HG03378 (cell line): Measurements from ENCODE around the gene PKMYT1.

Experiments used
- ATAC-seq: cut with Tn5 transposase; IDR thresholded peaks from one replicate; pipeline ENCODE4 v1.9.1; 2021; ENCODE audit warnings: mild to moderate bottlenecking, moderate library complexity; ENCODE audit not compliant: unreplicated experiment

Gene PKMYT1

DNA sequence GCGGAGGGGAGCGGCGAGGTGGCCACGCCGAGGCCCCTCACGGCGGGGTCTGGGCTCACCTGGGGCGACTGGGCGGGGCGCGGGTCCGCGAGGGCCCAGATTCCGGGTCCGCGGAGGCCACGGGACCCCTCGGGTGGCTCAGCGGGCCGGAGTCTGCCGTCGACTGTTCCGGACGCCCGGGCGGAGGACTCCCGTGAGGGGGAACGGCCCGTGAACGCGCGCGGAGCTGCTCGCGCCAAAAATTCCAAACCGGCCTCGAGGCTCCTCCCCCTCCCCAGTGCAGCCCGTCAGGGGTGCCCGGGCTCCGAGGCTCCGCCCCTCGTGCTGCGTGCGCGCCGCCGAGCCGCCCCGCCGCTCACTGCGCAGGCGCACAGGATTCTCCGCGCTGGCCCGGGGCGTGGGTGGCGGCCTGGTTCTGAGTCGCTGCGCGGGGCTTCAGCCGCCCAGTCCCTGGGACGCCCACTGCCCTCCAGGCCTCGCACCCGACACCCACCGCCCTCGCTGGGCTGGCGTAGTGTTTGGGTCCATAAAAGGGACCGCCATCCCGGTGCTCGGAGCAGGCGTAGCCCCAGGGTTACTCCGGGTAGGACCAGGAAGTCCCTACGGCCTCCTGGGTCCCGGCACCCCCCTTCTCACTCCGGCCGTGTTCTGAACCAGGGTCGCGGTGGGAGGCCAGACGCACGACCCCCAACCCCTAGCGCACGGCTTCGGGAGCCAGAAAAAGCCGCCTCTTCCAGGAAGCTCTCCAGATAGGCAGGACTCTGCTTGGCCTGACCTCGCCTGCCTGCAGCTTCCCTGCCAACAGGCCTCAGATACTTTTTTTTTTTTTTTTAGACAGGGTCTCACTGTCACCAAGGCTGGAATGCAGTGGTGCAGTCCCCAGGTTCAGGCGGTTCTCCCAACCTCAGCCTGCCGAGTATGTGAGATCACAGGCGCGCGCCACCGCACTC, at the start of gene PKMYT1:
TSS of gene PKMYT1 (minus strand) at position 220 of the 950 bp plus-strand sequence. CDS start 789 bp downstream, outside the sequence.
- peak; percentile 53 for ATAC-seq

DNA sequence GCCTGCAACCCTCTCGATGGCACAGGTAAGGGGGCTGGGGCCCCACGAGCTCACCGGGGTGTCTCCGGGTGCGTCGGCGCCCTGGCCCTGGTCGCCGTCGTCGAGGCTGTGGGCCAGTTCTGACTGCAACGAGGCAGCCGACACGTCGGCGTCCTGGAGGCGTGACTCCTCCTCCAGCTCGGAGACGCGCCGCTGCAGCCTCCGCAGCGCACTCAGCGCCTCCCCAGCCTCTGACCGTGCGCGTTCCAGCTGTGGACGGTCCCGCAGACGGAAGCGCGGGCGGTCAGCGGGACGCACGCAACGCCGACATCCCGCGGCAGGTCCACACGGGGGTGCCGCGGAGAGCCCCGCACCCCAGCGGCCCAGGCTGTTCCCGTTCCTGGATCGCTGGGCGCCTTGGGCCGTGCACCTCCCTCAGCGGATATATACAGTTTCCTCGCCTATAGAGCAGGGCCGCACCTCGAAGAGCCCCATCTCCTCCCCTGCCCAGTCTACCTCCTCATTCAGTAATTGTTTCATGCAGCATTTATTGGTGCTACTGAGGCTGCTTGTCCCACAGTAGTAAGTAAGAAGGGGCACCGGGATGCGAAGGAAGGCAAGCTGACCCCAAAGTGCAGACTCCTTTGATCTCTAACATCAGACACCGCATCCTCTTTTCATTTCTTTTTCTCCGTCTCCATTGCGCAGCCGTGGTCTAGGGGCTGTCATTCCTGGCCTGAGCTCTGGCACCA, 49.4 kb upstream of the PKMYT1 start:
- no peak for ATAC-seq

DNA sequence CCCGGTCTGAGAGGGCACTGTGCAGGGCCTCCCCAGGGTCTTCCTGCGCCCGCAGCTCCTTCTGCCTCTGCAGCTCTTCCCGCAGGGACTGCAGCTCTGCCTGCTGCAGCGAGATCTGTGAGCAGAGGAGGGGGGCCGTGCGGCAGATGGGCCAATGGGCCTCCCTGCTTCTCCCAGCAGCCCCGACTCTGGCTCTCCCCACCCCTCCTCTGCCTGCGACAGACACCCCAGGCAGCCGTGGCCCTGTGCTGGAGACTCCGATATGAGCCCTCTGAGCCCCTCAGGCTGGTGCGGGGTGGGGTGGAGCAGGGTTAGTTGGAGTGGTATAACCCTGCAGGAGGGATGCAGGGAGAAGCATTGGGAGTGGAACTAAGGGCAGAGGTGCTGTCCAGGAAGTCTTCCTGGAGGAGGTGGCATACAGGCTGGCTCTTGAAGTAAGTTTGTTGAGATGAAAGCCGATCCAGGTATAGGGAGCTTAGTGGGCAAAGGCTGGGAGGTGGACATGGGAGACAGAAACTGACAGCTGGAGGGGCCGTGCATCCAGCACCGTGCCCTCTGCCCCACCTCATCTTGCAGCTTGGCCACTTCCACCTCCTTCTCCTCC, 48.6 kb upstream of the PKMYT1 start:
- ATAC-seq: no peak

DNA sequence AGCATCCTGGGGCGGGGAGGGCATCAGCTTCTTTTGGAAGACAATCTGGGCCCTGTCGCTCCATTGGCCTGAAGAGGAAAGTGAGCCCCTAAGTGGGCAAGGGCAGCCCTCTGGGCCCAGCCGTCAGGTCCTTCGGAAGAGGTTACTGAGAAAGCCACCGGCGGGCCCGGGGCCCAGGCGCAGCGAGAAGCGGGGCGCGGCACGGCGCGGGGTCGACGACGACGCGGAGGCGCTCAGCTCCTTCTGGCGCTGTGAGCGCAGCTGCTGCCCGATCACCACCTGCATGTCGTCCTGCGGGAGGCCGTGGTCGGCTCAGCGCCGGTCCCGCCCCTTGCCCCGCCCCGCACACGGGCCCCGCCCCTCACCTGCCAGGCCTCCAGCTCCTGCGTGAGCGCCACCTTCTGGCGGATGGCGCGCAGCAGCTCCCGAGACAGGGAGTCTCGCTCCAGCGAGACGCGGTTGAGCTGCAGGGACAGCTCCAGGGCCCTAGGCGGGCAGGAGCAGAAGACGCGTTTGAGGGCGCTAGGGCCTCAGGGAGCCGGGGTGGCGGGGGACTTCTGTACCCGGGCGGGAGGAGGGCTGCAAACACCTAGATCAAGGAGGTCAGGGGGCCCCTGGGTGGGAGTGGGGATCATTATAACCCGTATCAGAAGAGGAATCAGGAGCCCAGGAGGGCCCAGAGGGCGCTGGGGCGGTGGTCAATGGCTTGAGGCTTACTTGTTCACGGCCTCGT, 47.9 kb upstream of the PKMYT1 start:
- no peak for ATAC-seq

DNA sequence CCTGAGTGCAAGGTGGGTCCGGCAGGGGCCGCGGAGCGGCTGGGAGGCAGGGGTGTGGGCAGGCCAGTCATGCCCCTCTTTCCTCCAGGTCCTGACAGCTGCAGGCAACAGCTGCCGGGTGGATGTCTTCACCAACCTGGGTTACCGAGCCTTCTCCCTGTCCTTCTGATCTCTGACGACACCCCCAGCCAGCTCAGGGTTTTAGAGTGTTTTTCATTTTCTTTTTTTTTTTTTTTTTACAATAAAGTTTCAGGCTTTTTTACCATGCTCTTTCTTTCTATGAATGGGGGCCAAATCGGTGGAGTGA, 47.2 kb upstream of the PKMYT1 start:
- no peak for ATAC-seq

DNA sequence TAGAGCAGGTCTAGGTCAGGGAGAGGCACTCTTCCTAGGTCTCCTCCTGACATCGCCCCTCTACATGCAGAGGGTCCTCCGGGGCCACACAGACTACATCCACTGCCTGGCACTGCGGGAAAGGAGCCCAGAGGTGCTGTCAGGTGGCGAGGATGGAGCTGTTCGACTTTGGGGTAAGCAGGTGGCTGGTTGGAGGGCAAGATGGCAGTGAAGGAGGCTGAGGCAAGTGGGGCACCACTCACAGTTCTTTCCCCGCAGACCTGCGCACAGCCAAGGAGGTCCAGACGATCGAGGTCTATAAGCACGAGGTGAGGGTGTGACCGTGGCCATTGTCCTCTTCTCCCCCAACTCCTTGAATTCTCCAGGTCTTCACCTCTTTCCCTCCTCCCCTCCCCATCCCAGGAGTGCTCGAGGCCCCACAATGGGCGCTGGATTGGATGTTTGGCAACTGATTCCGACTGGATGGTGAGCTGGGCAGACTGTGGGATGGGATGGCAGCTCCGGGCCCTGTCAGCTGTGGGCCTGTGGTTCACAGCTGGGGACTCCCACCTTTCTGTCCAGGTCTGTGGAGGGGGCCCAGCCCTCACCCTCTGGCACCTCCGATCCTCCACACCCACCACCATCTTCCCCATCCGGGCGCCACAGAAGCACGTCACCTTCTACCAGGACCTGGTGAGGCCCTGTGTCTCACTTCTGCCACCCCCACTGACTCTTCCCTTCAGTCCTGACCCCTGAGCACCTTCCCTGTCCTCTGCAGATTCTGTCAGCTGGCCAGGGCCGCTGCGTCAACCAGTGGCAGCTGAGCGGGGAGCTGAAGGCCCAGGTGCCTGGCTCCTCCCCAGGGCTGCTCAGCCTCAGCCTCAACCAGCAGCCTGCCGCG, 46.6 kb upstream of the PKMYT1 start:
- ATAC-seq: no peak

DNA sequence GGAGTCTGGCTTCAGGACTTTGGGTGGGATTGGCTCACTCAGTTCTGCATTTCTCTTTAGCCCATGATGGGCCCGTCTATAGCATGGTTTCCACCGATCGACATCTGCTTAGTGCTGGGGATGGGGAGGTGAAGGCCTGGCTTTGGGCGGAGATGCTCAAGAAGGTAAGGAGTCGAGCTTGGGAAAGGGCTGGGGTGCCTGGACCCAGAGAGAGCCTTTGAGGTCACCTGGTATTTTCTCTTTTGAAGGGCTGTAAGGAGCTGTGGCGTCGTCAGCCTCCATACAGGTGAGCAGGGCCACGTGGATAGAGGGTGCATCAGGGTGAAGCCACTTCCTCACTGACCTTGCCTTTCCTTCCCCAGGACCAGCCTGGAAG, 45.7 kb upstream of the PKMYT1 start:
- ATAC-seq: no peak

DNA sequence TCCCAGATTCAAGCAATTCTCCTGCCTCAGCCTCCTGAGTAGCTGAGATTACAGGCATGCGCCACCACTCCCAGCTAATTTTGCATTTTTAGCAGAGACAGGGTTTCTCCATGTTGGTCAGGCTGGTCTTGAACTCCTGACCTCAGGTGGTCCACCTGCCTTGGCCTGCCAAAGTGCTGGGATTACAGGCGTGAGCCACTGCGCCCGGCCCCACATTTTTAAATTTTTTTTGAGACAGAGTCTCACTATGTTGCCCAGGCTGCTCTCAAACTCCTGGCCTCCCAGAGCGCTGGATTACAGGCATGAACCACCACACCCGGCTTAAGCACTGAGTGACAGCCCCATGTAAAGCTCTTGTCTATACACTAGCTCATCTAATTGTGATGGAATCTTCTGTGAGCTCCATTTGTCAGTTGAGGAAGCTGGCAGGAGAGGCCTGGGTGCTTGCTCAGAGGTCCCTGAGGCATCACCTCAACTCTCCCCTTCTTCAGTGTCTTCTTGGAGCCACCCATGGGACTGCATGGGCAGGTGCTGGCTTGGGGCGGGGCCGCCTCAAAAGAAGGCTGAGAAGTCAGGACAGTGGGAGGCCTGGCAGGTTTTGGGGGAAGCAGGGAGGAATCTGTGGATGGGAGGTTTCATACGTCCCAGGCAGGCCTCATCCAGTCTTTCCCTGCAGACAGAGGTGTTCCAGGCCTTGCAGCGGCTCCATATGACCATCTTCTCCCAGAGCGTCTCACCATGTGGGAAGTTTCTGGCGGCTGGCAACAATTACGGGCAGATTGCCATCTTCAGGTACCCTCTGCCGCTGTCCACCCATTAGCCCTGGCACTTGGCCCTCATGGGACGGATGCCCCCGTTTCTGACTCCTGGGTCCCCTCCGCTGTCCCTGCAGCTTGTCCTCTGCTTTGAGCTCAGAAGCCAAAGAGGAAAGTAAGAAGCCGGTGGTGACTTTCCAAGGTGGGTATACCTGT, 45.1 kb upstream of the PKMYT1 start:
- ATAC-seq: no peak

DNA sequence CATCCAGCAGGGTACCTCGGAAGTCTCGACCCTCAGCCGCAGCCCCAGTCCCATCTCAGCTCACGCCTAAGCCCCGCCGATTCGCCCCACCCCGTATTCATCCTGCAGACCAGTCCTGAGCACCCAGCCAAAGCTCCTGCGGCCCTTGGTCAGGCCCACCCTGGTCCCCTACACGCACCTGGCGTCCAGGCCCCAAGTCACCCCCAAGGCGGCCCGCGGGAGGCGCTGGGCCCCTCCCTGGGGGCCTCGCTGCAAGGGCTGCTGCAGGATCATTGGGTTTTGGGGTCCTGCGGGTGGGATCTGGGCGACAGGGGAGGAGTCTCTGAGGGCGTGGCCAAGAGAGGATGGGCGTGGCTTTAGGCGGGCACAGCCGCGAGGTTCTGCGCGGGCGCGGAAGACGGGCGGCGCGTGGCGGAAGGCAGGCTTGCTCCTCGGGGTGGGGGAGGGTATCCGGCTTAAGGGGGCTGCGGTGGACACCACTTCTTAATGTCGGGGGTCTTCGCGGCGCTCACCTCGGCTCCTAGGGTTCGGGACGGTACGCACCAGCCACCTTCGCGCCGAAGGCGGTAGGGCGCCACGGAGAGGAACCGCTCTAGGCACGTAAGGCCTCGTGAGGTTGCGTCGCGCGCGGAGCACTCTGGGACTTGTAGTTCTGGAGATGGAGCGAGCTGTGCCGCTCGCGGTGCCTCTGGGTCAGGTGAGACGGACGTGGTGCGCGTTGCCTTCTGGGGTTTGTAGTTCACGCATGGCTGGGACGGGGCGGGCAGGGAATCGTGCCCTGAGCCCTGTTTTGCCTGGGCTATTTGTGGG, 43.6 kb upstream of the PKMYT1 start, which contains the start of the genes HCFC1R1 and THOC6:
TSS of gene HCFC1R1 (minus strand) at position 274 of the 810 bp plus-strand sequence. CDS start at position 273, 1 bp downstream.
TSS of gene THOC6 (plus strand) at position 367 of the 810 bp plus-strand sequence. CDS start at position 659, 292 bp downstream.
- ATAC-seq: peak; percentile 68

DNA sequence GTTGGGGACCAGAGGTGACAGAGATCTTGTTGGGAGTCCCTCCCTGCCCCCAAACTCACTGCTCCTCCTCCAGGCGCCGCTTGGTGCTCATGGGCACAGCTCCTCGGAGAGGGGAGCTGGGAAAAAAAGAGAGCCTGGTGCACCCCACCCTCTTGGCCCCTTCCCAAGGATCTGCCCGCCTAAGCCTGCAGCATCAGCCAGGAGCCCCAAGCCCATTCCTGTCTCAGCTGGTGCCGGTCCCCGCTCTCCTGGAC, 43.1 kb upstream of the PKMYT1 start:
- no peak for ATAC-seq

DNA sequence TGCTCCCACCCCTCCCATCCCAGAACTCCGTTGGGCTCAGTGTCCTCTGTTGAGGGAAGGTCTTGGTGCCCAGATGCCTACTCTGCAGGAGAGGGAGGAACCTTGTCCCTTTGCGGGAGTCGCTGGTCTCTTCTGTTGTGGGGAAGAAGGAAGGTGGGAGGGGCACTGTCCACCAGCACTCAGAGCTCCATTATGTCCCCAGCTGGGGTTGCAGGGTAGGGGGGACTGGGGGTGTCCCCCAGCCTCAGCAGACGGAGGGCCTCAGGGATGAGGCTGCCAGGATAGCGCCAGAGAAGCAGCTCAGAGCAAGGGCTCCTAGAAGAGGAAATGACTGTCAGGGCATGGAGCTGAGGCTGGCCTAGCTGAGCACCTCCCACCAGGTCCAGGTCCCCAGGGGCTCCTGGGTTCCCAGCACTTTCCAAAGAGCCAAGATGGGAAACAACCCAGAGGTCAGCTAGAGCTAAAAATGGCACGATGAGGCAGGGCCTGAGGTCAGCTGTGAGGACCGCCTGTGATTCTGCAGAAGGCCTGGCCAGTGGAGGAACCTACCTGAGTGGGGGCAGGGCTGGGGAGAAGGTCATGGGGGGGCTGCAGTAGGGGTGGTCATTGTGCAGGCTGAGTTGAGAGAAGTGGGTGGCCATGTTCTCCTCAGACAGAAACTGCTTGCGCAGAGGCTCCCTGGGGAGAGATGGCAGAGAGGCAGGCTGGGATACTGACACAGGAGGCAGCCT, 42.6 kb upstream of the PKMYT1 start:
- ATAC-seq: no peak

DNA sequence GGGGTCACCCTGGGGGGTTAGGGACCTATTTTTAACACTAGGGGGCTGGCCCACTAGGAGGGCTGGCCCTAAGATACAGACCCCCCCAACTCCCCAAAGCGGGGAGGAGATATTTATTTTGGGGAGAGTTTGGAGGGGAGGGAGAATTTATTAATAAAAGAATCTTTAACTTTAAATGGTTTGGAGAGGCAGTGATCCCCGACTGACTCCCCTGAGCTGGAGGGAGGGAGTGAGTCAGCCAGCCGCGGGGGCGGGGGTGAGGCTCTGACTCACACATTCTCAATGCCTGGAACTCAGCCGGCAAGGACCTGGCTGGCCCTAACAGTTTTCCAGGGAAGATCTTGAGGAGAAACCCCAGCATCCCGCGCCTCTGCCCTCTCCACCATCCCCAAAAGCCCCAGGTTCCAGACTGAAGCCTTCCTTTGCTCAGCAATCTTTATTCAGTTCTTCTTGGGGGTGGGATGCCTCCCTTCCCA, 42.0 kb upstream of the PKMYT1 start:
- ATAC-seq: no peak

DNA sequence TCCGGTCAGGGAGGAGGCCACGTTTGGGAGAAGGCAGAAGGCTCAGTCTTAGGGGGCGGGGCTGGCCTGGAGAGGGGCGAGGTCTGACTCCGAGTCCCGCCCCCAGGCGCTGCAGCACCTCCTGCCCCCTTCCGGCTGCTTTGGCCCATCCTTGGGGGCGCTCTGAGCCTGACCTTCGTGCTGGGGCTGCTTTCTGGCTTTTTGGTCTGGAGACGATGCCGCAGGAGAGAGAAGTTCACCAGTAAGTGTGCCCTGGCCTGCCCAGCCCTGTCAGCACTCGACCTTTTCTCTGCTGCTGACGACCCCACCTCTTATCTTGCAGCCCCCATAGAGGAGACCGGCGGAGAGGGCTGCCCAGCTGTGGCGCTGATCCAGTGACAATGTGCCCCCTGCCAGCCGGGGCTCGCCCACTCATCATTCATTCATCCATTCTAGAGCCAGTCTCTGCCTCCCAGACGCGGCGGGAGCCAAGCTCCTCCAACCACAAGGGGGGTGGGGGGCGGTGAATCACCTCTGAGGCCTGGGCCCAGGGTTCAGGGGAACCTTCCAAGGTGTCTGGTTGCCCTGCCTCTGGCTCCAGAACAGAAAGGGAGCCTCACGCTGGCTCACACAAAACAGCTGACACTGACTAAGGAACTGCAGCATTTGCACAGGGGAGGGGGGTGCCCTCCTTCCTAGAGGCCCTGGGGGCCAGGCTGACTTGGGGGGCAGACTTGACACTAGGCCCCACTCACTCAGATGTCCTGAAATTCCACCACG, 41.4 kb upstream of the PKMYT1 start:
- ATAC-seq: no peak

DNA sequence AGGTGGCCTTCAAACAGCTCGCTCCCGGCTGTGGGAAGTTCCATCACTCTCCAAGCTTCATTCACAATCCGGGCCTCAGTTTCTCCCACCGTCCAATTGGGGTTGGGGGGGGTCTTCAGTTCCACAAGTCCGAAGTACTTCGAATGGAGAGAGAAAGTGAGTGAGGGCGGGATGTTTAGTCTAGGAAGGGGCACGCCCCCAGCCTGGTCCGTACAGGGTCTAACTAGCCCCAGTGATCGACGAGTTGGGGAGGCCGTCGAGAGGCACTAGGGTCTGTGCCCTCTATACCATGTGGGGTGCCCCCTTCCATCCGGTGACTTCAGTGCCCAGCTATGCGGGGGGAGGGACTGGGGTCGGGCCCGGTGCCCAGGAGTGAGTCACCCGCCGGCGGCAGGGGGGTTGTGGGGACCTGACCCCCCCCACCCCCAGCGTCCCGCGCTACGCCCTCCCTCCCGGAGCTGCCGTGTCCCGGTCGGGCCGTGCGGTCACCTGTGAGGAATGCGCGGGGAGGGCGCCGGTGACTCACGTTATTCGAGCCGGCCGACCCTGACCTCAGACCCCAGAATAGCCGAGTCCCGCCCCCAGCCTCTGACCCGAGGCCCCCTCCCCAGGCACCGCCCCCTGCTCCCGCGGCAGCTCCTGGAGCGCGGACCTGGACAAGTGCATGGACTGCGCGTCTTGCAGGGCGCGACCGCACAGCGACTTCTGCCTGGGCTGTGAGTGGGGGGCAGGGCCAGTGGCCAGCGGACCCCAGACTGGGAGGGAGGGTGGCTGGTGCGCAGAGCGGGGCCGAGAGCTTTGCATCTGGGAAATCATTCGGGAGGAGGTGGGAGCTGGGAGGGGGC, 40.6 kb upstream of the PKMYT1 start:
- ATAC-seq: no peak

DNA sequence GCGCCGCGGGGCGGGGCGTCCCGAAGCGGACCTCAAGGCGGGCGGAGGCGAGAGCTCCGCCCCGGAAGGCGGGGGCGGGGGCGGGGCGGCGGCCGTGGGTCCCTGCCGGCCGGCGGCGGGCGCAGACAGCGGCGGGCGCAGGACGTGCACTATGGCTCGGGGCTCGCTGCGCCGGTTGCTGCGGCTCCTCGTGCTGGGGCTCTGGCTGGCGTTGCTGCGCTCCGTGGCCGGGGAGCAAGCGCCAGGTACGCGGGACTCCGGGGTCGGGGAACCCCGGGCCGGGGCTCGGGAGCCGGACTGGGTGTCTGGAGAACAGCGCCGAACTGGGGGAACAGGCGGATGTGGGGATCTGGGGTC, 40.0 kb upstream of the PKMYT1 start, which contains the start of gene TNFRSF12A:
TSS of gene TNFRSF12A (plus strand) at position 122 of the 357 bp plus-strand sequence. CDS start at position 152, 30 bp downstream.
- no peak for ATAC-seq
